HepG2 (cell line): ENCODE results near the gene ARL4C. TPM values are rescaled to one million over a fixed set of nuclear protein-coding genes. Genes with fewer than 3 reads are reported as not detected.
A peak's percentile ranks its signal among the peaks of the same experiment; 100 is the strongest.

Source experiments
- ATAC-seq: fragments of 200-7000 bp; cut with Tn5 transposase; 3 replicates; pipeline ENCODE4 v1.9.1; 2020; ENCODE audit warnings: mild to moderate bottlenecking, moderate library complexity
- BruUV-seq: library from RNA; stranded (reverse); fragments of 400-500 nt; replicated peaks from 2 replicates; lab custom pipeline; 2021; lab: Mats Ljungman, UMichigan
- CTCF ChIA-PET: fragments of 300-600 bp; formaldehyde crosslinking; extraction: SDS; loops from one replicate; lab custom pipeline; 2021; ENCODE audit warnings: low total read pairs, inconsistent platforms, low intra/inter-chr PET ratio; lab: Yijun Ruan, JAX
- POLR2A ChIA-PET: fragments of 350-600 bp; sonication (Branson Sonifier 250); formaldehyde crosslinking; loops from one replicate; lab custom pipeline; 2020; ENCODE audit warnings: antibody characterized with exemption, inconsistent platforms; lab: Yijun Ruan, JAX
- DNase-seq: peaks from one replicate; pipeline ENCODE4 v3.0.0-alpha.2; 2015; ENCODE audit warnings: low spot score
- FAIRE-seq: peaks from 3 replicates; lab custom pipeline; 2011; peaks lifted over from hg19 to GRCh38; lab: Jason Lieb, UNC
- H2AFZ ChIP-seq: one replicate; pipeline ENCODE4 v1.6.1; 2011; ENCODE audit warnings: low read length, inconsistent platforms
- H3K27ac ChIP-seq: fragments of 300-600 bp; 3 replicates; pipeline ENCODE4 v1.8.0; 2011; ENCODE audit warnings: mixed run types, mild to moderate bottlenecking, mixed read lengths, low read length, inconsistent platforms; ENCODE audit not compliant: insufficient read depth; ENCODE audit errors: extremely low read length
- H3K27me3 ChIP-seq, 2 experiments: fragments of 200-600 bp in 1 of 2; 2 replicates in 1 of 2; 3 replicates in 1 of 2; pipeline versions ENCODE4 v1.6.0 to v1.8.0; 2011; ENCODE audit warnings: low read length in 2 of 2, mild to moderate bottlenecking in 2 of 2, moderate library complexity in 2 of 2, inconsistent platforms in 1 of 2; ENCODE audit not compliant: insufficient read depth in 2 of 2, control insufficient read depth in 1 of 2
- H3K36me3 ChIP-seq, 2 experiments: fragments of 200-600 bp in 1 of 2; replicated peaks in 1 of 2; 2 replicates in 1 of 2; 3 replicates in 1 of 2; pipeline versions ENCODE4 v1.5.1 to v1.8.0; 2011; ENCODE audit warnings: low read length in 2 of 2, inconsistent platforms in 1 of 2; ENCODE audit not compliant: insufficient read depth in 2 of 2, control insufficient read depth in 1 of 2
- H3K4me1 ChIP-seq: 2 replicates; pipeline ENCODE4 v1.5.1; 2012; ENCODE audit warnings: low read length, inconsistent platforms; ENCODE audit not compliant: insufficient read depth
- H3K4me2 ChIP-seq: 2 replicates; pipeline ENCODE4 v1.6.0; 2011; ENCODE audit warnings: low read depth, low read length, inconsistent platforms
- H3K4me3 ChIP-seq, 3 experiments: fragments of 200-600 bp in 1 of 3; sonication (generic), shearing (Covaris generic) in 1 of 3; replicated peaks in 1 of 3; 2 replicates each; pipeline ENCODE4 v1.5.1; 2011 to 2016; ENCODE audit warnings: low read length in 3 of 3, inconsistent platforms in 2 of 3, low read depth in 2 of 3, mild to moderate bottlenecking in 2 of 3, control low read depth in 1 of 3, mixed read lengths in 1 of 3; ENCODE audit not compliant: insufficient read depth in 1 of 3
- H3K79me2 ChIP-seq: one replicate; pipeline ENCODE4 v1.6.1; 2011; ENCODE audit warnings: low read length, inconsistent platforms; ENCODE audit not compliant: insufficient read depth
- H3K9ac ChIP-seq: 2 replicates; pipeline ENCODE4 v1.6.0; 2011; ENCODE audit warnings: mild to moderate bottlenecking, low read depth, low read length, inconsistent platforms; ENCODE audit not compliant: insufficient read depth
- H3K9me3 ChIP-seq: 2 replicates; pipeline ENCODE4 v1.5.1; 2012; ENCODE audit warnings: mild to moderate bottlenecking, low read length
- H4K20me1 ChIP-seq: 2 replicates; pipeline ENCODE4 v1.6.0; 2011; ENCODE audit warnings: inconsistent platforms, mild to moderate bottlenecking, low read length, moderate library complexity; ENCODE audit not compliant: insufficient read depth
- AGO2 ChIP-seq: fragments of 200-400 bp; formaldehyde crosslinking; optimal IDR thresholded peaks from 2 replicates; pipeline ENCODE3; 2017; ENCODE audit warnings: mild to moderate bottlenecking, low read depth, low read length, moderate library complexity
- GATAD2A ChIP-seq: IDR thresholded peaks from 2 replicates; pipeline ENCODE4 v1.6.1; 2016
- HHEX ChIP-seq: IDR thresholded peaks from 2 replicates; pipeline ENCODE4 v1.6.1; 2016; ENCODE audit warnings: control low read depth
- KMT2B ChIP-seq: IDR thresholded peaks from 2 replicates; pipeline ENCODE4 v1.6.1; 2016; ENCODE audit warnings: missing genetic modification reagents, missing compliant biosample characterization
- MATR3 ChIP-seq: sonication (generic); formaldehyde crosslinking; IDR thresholded peaks from 2 replicates; pipeline ENCODE4 v1.4.0; 2020; ENCODE audit warnings: missing genetic modification reagents
- MED13 ChIP-seq: sonication (generic); formaldehyde crosslinking; IDR thresholded peaks from 2 replicates; pipeline ENCODE4 v1.5.0; 2020; ENCODE audit warnings: missing genetic modification reagents
- MTA1 ChIP-seq: sonication (generic); formaldehyde crosslinking; IDR thresholded peaks from 2 replicates; pipeline ENCODE4 v1.4.0; 2020; ENCODE audit warnings: missing genetic modification reagents, mild to moderate bottlenecking, borderline replicate concordance
- NFIB ChIP-seq: sonication (generic); formaldehyde crosslinking; IDR thresholded peaks from 2 replicates; pipeline ENCODE4 v1.9.0; 2021; ENCODE audit warnings: missing genetic modification reagents, mild to moderate bottlenecking, borderline replicate concordance
- PHF20 ChIP-seq: sonication (generic); formaldehyde crosslinking; IDR thresholded peaks from 2 replicates; pipeline ENCODE4 v1.5.0; 2020; ENCODE audit warnings: mild to moderate bottlenecking, missing genetic modification reagents
- U2AF1 ChIP-seq: fragments of 200-400 bp; formaldehyde crosslinking; optimal IDR thresholded peaks from 2 replicates; pipeline ENCODE3; 2017; ENCODE audit warnings: mild to moderate bottlenecking, low read depth, low read length
- ZFP62 ChIP-seq: sonication (generic); formaldehyde crosslinking; IDR thresholded peaks from 2 replicates; pipeline ENCODE4 v1.4.0; 2020; ENCODE audit warnings: missing genetic modification reagents
- ZNF205 ChIP-seq: IDR thresholded peaks from 2 replicates; pipeline ENCODE4 v1.6.1; 2018; ENCODE audit warnings: missing biosample characterization, missing genetic modification reagents
- ZNF326 ChIP-seq: sonication (generic); formaldehyde crosslinking; IDR thresholded peaks from 2 replicates; pipeline ENCODE4 v1.4.0; 2020; ENCODE audit warnings: missing genetic modification reagents, borderline replicate concordance
- ZNF350 ChIP-seq: sonication (generic); formaldehyde crosslinking; IDR thresholded peaks from 2 replicates; pipeline ENCODE4 v1.4.0; 2020; ENCODE audit warnings: mild to moderate bottlenecking, low read depth, missing genetic modification reagents, borderline replicate concordance
- ZNF839 ChIP-seq: sonication (generic); formaldehyde crosslinking; IDR thresholded peaks from 2 replicates; pipeline ENCODE4 v1.4.0; 2020; ENCODE audit warnings: missing genetic modification reagents, mild to moderate bottlenecking, borderline replicate concordance
- WGBS: methylation state at CpG from one replicate; pipeline ENCODE4 v1.1.6; 2017; ENCODE audit warnings: low lambda C conversion rate; 5-methylcytosine and 5-hydroxymethylcytosine counted together
- in situ Hi-C: cut with HindIII; loops from 2 replicates; pipeline ENCODE4 v1.10.0; 2017; ENCODE audit warnings: low pct_unique_long_range_greater_than_20kb; ENCODE audit not compliant: extremely low pct_ligation_motif_present
- intact Hi-C: fragments of 100-400 bp; cut with micrococcal nuclease; formaldehyde crosslinking; loops from one replicate; pipeline ENCODE4 v1.10.0; 2022; ENCODE audit not compliant: unreplicated experiment
- polyA plus RNA-seq, 8 experiments: library from polyadenylated mRNA; depleted of rRNA in 3 of 8; stranded (reverse) in 7 of 8; unstranded in 1 of 8; fragments of >200 nt; fragmentation: Illumina TruSeq in 4 of 8; extraction: Trizol in 4 of 8; gene quantifications; 2 replicates each; pipeline versions ENCODE4 v1.2.1 to v1.2.3, GENCODE V29; 2011 to 2016; ENCODE audit warnings: low read depth in 4 of 8, missing spikeins in 1 of 8, mixed read lengths in 1 of 8; ENCODE audit not compliant: insufficient read depth in 1 of 8
- total RNA-seq, 5 experiments: library from RNA; depleted of rRNA; stranded (reverse); fragments of >200 nt; fragmentation: Illumina TruSeq; extraction: Trizol; gene quantifications; 2 replicates each; pipeline ENCODE4 v1.2.3, GENCODE V29; 2016; ENCODE audit warnings: low read depth in 1 of 5
- TF ChIP-seq, protein P1 (sequence below): sonication (generic); formaldehyde crosslinking; IDR thresholded peaks from 2 replicates; pipeline ENCODE4 v1.9.0; 2021; ENCODE audit warnings: missing genetic modification reagents, borderline replicate concordance
- TF ChIP-seq, protein P2 (sequence below): sonication (generic); formaldehyde crosslinking; IDR thresholded peaks from 2 replicates; pipeline ENCODE4 v1.8.0; 2022; ENCODE audit warnings: mild to moderate bottlenecking, missing genetic modification reagents; ENCODE audit not compliant: insufficient replicate concordance

Gene ARL4C
- total and polyA plus RNA-seq, 2 of the 13 experiments (the other 11 are each of a cell fraction or from before 2014, with no cell fraction given): 0.07 to 0.15 TPM

DNA sequence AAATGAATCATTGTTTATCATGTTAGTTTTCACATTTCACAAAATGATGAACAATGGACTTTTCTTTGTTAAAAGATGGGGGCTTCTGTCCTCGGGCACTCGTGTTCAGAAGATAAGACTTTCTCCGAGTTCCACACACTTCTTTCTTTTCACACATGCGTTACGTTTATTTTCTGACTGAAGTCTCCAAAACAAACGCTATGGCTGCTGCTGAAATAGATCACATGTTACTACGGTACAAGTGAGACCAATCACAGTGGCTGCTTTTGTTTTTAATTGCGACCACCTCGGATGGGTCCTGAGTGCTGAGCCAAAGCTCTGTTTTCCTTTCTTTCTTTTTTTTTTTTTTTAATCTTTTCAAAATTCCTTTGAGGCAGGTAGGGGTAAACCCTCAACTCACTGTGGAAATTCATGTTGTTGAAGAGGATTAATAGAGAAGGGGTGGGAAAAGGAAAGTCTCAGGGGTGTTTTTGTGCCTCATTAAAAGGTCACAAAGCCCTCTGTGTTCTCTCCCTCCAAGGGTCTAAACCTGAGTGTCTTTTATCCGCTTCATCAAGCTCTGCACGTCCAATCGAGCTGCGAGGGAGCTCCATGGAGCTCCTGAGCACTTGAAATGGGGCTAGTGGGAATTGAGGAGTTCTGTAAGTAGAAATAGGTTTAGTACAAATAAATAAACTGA is 48.2 kb downstream of the ARL4C start (continued):
- no peak for TF ChIP-seq PHF20 (CRISPR knock-in tag)
- no peak for TF ChIP-seq NFIB (CRISPR knock-in tag)
- TF ChIP-seq ZNF350 (CRISPR knock-in tag): no peak
- TF ChIP-seq ZNF839 (CRISPR knock-in tag): no peak
- no peak for TF ChIP-seq AGO2

DNA sequence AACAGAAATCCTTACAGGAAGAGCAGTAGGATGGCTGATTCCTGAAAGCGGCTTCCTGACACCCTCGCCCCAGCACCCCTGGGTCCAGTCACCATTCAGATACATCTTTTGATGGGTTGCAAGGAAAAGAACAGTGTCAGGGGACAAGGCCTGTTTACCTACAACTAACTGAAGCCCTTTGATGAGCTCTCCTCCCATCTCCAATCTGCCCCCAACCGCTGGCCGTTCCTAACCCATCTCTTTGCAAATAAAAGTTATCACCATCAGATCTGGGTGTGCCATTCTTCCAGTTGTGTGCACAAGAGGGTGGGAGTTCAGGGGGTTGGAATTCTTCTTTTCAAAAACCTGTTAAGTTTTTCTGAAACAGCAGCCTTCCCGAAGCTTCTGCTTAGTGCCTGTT is 48.9 kb downstream of the ARL4C start:
- Histone ChIP-seq H3K27ac (no peak overlapping the region), H2AFZ (no peak overlapping the region), H3K4me2 (no peak overlapping the region), H3K36me3 (no peaks in the 10 kb centered on the region), H3K79me2 (no peaks in the 10 kb centered on the region), H3K4me3 (no peak overlapping the region), H3K4me1 (no peaks in the 10 kb centered on the region), H3K9ac (no peak overlapping the region), H3K27me3 (peaks cover 0 to 13% of the 10 kb centered on the region in 2 experiments; a peak in 2 of 5 replicates), H4K20me1 (no peaks in the 10 kb centered on the region), H3K9me3 (no peaks in the 10 kb centered on the region)
- CTCF ChIA-PET: no interaction called here
- intact Hi-C loops: no loop called here
- BruUV-seq: no TSS peak
- FAIRE-seq (no peak), DNase-seq (peak; percentile 27), ATAC-seq (no peak)
- POLR2A ChIA-PET: no interaction called here
- 3% methylated on average over 5 of the region's 5 CpGs for WGBS
- in situ Hi-C loops: no loop called here
- TF ChIP-seq U2AF1 (no peak), MATR3 (CRISPR knock-in tag) (no peak), GATAD2A (CRISPR knock-in tag) (no peak), KMT2B (no peak), MED13 (CRISPR knock-in tag) (no peak), ZFP62 (CRISPR knock-in tag) (no peak), ZNF326 (CRISPR knock-in tag) (no peak), MTA1 (CRISPR knock-in tag) (no peak), ZNF205 (CRISPR knock-in tag) (no peak), HHEX (CRISPR knock-in tag) (no peak)
- TF ChIP-seq, protein P1, sequence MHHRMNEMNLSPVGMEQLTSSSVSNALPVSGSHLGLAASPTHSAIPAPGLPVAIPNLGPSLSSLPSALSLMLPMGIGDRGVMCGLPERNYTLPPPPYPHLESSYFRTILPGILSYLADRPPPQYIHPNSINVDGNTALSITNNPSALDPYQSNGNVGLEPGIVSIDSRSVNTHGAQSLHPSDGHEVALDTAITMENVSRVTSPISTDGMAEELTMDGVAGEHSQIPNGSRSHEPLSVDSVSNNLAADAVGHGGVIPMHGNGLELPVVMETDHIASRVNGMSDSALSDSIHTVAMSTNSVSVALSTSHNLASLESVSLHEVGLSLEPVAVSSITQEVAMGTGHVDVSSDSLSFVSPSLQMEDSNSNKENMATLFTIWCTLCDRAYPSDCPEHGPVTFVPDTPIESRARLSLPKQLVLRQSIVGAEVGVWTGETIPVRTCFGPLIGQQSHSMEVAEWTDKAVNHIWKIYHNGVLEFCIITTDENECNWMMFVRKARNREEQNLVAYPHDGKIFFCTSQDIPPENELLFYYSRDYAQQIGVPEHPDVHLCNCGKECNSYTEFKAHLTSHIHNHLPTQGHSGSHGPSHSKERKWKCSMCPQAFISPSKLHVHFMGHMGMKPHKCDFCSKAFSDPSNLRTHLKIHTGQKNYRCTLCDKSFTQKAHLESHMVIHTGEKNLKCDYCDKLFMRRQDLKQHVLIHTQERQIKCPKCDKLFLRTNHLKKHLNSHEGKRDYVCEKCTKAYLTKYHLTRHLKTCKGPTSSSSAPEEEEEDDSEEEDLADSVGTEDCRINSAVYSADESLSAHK (CRISPR knock-in tag): no peak
- TF ChIP-seq, protein P2, sequence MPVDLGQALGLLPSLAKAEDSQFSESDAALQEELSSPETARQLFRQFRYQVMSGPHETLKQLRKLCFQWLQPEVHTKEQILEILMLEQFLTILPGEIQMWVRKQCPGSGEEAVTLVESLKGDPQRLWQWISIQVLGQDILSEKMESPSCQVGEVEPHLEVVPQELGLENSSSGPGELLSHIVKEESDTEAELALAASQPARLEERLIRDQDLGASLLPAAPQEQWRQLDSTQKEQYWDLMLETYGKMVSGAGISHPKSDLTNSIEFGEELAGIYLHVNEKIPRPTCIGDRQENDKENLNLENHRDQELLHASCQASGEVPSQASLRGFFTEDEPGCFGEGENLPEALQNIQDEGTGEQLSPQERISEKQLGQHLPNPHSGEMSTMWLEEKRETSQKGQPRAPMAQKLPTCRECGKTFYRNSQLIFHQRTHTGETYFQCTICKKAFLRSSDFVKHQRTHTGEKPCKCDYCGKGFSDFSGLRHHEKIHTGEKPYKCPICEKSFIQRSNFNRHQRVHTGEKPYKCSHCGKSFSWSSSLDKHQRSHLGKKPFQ (CRISPR knock-in tag): no peak
